Large intestine (tissue), 3 donors: ENCODE results near the gene TGFB1I1. TPM values are rescaled to one million over a fixed set of nuclear protein-coding genes. Genes with fewer than 3 reads are reported as not detected.

Experiments
- DNase-seq, 2 donors: peaks; one replicate each; pipeline versions ENCODE4 v3.0.0 to v3.0.0-alpha.2; 2013
- H3K27ac ChIP-seq: one replicate; pipeline ENCODE4 v1.5.1; 2013; ENCODE audit warnings: low read length
- H3K27me3 ChIP-seq: 2 replicates; pipeline ENCODE4 v1.6.1; 2013; ENCODE audit warnings: low read length; ENCODE audit not compliant: control insufficient read depth, insufficient read depth
- H3K36me3 ChIP-seq: 2 replicates; pipeline ENCODE4 v1.6.1; 2013; ENCODE audit warnings: low read length; ENCODE audit not compliant: control insufficient read depth, insufficient read depth
- H3K4me1 ChIP-seq: one replicate; pipeline ENCODE4 v1.6.1; 2013; ENCODE audit warnings: low read length; ENCODE audit not compliant: control insufficient read depth, insufficient read depth
- H3K4me3 ChIP-seq: one replicate; pipeline ENCODE4 v1.5.1; 2013; ENCODE audit warnings: low read length
- H3K9me3 ChIP-seq: one replicate; pipeline ENCODE4 v1.6.1; 2013; ENCODE audit warnings: mild to moderate bottlenecking, low read depth, low read length, moderate library complexity; ENCODE audit not compliant: control insufficient read depth
- WGBS: methylation state at CpG from one replicate; pipeline ENCODE4 v1.1.5; 2013; ENCODE audit warnings: low lambda C conversion rate; ENCODE audit not compliant: insufficient coverage; 5-methylcytosine and 5-hydroxymethylcytosine counted together
- polyA plus RNA-seq: library from polyadenylated mRNA; unstranded; fragments of 120-200 nt; gene quantifications from one replicate; pipeline ENCODE4 v1.2.1, GENCODE V29; 2013

Gene TGFB1I1
- polyA plus RNA-seq, 1 donor: 38.7 TPM

DNA sequence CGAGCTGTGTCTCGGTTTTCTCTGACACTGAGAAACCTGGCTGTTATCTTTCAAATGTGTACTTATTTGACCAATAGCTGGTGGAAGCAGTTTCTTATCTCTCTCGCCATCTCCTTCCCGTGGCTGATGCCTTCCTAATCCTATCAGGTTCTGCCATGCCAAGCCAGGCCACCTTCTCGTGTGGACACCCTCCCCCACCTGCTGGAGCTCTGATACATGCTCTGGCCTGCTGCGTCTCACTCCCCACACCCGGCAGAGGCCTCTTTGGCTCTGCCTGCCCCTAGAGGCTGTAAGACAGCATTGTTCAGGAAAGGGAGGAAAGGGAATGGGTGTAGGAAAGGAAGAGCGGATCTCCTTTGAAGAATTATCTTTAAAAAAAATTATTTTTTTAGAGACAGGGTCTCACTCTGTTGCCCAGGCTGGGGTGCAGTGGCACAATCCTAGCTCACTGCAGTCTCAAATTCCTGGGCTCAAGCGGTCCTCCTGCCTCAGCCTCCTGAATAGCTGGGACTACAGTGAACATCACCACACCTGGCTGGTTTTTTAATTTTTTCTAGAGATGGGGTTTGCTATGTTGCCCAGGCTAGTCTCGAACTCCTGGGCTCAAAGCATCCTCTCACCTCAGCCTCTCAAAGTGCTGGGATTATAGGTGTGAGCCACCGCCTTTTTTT, 20.1 kb upstream of the TGFB1I1 start:
- Histone ChIP-seq H3K4me1 (peaks cover 5% of the 10 kb centered on the region), H3K9me3 (no peaks in the 10 kb centered on the region), H3K27me3 (no peaks in the 10 kb centered on the region), H3K36me3 (peaks cover 6% of the 10 kb centered on the region), H3K4me3 (no peak overlapping the region), H3K27ac (no peak overlapping the region)
- DNase-seq: peak; percentile 69 to 70
- WGBS: 43% methylated on average over 1 of the region's 11 CpGs

DNA sequence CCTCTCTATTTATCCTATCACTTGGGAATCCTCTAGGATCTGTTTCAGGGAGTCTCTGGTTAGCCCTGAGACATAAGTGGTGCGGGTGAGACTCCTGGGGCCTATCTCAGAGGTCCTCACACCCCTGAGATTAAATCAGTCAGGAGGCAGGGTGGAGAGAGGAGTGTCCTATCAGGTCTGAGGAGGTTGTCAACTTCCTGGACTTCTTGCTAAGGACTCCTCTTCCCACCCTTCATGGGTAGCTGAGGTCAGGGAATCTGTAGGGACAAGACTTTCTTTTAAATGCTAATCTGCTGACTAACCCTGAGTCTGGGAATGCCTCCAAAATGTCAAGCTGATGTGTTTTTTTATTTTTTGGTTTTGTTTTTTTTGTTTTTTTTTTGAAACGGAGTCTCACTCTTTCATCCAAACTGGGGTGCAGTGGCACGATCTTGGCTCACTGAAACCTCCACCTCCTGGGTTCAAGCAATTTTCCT, 19.3 kb upstream of the TGFB1I1 start:
- no peak overlapping the region for H3K27ac ChIP-seq
- no peak overlapping the region for H3K4me3 ChIP-seq
- no peaks in the 10 kb centered on the region for H3K27me3 ChIP-seq
- H3K36me3 ChIP-seq: peaks cover 9% of the 10 kb centered on the region
- H3K9me3 ChIP-seq: no peaks in the 10 kb centered on the region
- no CpG with 5 or more reads among the region's 3 CpGs for WGBS
- DNase-seq: no peak
- peaks cover 13% of the 10 kb centered on the region for H3K4me1 ChIP-seq

DNA sequence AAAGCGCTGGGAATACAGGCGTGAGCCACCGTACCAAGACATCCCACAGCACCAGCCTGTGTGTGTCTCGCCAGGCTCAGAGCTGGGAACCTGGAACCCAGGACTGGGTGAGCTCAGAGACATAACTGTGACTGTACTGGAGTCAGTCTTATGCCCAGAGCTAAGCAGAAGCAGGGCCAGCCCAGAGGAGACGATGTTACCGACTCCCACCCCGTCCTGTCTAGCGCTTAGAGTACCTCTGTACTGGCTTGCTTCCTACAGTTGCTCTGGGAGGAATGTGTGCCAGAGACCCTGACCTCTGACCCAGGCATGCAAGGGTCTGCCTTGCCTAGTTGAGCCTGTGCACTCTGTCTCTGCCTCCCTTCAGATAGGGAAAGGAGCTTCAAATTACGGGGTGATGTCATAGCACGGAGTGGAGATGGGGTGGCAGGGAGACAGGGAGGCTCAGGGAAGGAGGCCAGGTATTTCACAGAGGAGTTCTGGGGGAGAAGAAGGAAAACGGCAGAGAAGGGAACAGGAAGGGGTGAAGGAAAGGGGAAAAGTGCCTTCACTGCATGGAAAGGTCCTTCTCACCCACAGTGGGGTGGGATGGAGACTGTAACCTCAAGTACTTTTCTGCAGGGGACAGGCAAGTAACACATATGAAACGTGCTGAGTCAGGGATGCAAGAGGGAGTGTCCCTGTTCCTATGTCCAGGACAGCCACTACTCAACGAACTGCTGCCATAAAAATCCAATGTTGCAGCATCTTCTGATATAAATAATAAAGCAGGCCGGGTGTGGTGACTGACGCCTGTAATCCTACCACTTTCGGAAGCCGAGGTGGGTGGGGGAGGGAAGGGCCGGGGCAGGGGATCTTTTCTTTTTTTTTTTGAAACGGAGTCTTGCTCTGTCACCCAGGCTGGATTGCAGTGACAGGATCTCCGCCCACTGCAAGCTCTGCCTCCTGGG, 18.4 kb upstream of the TGFB1I1 start:
- 20% methylated on average over 1 of the region's 20 CpGs for WGBS
- H3K27ac ChIP-seq: no peak overlapping the region
- peaks cover 17% of the 10 kb centered on the region for H3K4me1 ChIP-seq
- H3K4me3 ChIP-seq: no peak overlapping the region
- DNase-seq: peak; percentile 44 to 68
- H3K9me3 ChIP-seq: no peaks in the 10 kb centered on the region
- peaks cover 9% of the 10 kb centered on the region for H3K36me3 ChIP-seq
- no peaks in the 10 kb centered on the region for H3K27me3 ChIP-seq

DNA sequence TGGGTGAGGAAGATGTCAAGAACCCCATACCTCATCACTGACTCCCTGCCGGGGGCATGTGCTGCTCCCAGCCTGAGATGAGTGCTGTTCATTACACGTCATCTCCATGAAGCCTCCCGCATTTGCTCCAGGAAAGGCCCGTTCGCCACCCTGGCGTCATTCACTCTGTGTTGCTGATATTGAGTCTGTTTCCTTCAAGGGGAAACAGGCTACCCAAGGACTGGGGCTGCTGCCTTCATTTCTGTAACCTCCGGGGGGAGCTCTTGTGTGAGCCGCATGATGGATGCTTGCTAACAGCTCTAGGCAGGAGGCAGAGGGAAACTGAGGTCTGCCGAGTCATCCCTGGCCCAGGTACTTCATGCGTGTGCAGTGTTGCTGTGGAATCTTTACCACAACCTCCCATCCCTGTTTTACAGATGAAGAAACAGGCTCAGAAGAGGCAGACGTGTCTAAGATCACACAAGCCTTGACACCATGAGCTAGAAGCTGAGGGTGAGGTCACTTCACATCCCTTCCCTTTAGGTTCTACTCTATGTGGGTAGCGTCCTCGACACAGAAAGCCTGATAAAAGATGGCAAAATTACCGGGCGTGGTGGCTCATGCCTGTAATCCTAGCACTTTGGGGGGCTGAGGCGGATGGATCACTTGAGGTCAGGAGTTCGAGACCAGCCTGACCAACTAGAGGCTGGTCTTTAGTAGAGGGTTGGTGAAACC, 16.2 kb upstream of the TGFB1I1 start:
- peaks cover 9% of the 10 kb centered on the region for H3K36me3 ChIP-seq
- H3K4me1 ChIP-seq: peaks cover 22% of the 10 kb centered on the region
- WGBS: no CpG with 5 or more reads among the region's 17 CpGs
- H3K27ac ChIP-seq: no peak overlapping the region
- no peaks in the 10 kb centered on the region for H3K27me3 ChIP-seq
- no peak for DNase-seq
- no peaks in the 10 kb centered on the region for H3K9me3 ChIP-seq
- H3K4me3 ChIP-seq: no peak overlapping the region

DNA sequence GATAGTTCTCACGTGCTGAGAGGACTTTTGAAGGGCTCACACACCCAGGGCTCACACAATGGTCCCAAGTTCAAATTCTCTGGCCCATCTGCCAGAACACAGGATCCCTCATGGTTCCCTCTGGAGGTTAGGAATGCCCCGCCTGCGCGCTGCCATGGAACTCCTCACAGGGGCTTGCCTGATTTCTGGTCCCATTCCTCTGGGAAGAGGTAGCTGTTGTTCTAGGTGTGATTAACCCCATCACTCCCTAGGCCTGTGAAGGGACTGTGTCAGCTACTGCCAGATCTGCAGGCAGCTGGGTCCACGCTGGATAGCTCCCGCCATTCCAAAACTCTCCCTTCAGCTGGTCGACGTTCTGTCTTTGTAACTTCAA, 15.0 kb upstream of the TGFB1I1 start:
- no CpG with 5 or more reads among the region's 8 CpGs for WGBS
- no peak for DNase-seq
- H3K27me3 ChIP-seq: no peaks in the 10 kb centered on the region
- peaks cover 14% of the 10 kb centered on the region for H3K36me3 ChIP-seq
- no peaks in the 10 kb centered on the region for H3K9me3 ChIP-seq
- H3K4me3 ChIP-seq: no peak overlapping the region
- H3K4me1 ChIP-seq: peaks cover 22% of the 10 kb centered on the region
- H3K27ac ChIP-seq: no peak overlapping the region

DNA sequence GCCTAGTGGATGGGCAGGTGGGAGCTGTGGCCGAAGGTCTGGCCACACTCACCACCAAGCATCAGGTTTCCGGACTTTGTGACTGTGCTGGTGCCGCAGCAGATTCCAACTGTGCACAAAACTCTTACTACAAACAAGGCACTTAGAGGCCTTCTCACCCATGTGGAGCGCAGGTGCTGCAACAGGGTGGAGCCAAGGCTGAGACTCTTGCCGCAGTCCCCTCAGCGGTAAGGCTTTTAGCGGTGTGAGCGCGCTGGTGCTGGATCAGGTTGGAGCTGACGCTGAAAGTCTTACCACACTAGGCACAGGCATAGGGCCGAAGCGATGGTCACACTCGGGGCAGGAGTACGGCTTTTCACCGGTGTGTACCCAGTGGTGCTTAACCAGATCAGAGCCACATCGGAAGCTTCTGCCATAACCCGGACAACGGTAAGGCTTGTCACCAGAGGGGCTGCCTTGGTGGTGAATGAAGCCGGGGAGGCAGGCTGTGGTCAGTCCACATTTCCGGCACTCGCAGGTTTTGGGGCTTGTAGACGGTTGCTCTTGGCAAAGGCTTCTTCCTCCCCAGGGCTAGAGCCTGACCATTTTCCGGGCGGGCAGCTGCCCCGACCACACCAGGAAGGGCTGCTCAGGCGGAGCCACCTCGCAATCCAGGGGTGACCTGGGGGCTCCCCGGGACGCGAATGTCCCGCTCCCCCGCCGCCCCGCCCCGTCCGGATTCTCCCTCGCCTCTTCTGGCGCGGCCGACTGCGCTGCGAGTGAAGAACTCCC, 13.7 kb upstream of the TGFB1I1 start:
- no CpG with 5 or more reads among the region's 42 CpGs for WGBS
- peak; percentile 66 to 84 for DNase-seq
- H3K4me1 ChIP-seq: peaks cover 22% of the 10 kb centered on the region
- peaks cover 25% of the 10 kb centered on the region for H3K36me3 ChIP-seq
- H3K9me3 ChIP-seq: no peaks in the 10 kb centered on the region
- H3K4me3 ChIP-seq: peak overlapping the region; percentile 67
- H3K27me3 ChIP-seq: no peaks in the 10 kb centered on the region
- H3K27ac ChIP-seq: peak overlapping the region; percentile 85

DNA sequence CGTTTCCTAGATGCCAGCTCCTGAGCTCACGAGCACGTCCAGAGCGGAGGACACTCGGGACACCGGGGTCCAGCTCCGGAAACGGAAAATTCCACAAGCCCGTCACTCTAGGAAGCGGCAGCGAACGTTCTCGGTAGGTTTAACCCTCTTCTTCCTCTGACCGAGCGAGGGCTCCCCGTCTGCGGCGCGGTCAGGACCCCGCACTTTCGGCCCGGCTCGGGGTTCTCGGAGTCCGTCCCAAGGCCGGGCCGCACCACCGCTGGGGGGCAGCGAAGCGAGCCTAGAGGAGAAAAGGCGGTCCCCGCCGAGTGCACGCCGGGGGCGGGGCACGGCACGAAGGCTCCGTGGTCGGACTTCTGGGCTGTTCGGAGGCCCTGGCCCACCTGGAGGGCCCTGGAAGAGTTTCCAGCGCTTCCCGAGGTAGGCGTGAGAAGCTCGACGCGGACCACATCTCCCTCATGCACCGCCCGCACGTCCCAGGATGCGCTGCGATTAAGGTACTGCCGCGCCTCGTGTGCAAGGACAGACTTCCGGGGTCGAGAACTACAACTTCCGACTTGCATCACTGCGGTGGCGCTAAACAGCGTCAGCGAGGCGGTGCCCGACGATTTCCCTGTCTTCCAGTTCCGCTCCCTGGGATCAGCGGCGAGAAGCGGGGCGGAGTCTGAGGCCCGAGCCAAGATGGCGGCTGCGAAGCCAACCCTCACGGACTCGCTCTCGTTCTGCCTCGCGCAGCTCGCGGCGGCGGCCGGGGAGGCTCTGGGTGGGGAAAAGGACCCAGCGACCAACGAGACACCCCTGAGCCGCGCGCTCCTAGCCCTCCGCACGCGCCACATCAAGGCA, 12.9 kb upstream of the TGFB1I1 start, which contains the start of gene ARMC5:
ARMC5 (plus strand) TSS at position 658 of the 843 bp plus-strand sequence; CDS start at position 682, 24 bp downstream.
- H3K4me1 ChIP-seq: peaks cover 22% of the 10 kb centered on the region
- no CpG with 5 or more reads among the region's 91 CpGs for WGBS
- H3K36me3 ChIP-seq: peaks cover 33% of the 10 kb centered on the region
- H3K4me3 ChIP-seq: peak within 1 kb of the TSS; percentile 67
- peak within 1 kb of the TSS; percentile 95 for H3K27ac ChIP-seq
- no peaks in the 10 kb centered on the region for H3K27me3 ChIP-seq
- DNase-seq: peak; percentile 98 to 99
- H3K9me3 ChIP-seq: no peaks in the 10 kb centered on the region

DNA sequence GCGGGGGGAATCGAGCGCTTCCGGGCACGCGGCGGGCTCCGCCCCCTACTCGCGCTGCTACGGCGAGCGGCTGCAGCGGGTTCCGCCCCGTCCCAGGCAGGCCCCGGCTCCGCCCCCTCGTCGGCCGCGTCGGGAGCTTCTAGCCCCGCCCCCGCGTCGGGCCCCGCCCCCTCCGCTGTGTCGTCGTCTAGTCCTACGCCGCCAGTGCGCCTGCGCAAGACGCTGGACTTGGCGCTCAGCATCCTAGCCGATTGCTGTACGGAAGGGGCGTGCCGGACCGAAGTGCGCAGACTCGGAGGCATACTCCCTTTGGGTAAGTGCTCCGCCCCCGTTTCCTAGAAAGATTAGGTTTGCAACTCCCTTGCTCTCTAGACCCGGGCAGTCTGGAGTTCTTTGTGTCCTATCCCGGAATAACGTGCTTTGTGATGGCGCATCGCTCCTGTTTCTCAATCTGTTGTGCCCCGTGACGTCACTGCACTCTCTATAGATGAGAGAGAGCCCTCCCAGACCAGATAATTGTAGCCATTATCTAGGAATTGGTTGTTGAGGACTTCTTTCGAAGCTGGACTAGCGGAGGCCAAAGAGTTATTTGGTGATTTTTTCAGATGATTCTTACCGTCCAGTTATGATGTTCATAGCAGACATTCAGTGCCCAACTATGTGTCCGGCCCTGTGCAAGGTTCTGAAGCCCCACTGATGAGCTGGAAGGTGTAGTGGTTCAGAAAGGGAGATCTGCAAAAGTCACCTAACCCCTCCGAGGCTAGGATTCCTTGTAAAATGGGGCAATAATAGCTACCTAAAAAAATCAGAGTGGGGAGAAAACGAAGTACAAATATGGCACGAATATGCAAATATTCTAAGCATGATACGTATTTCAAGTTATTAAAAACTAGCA, 12.0 kb upstream of the TGFB1I1 start:
- 20% methylated on average over 1 of the region's 61 CpGs for WGBS
- peak; percentile 99 to 100 for DNase-seq
- Histone ChIP-seq H3K36me3 (peaks cover 39% of the 10 kb centered on the region), H3K27ac (peak overlapping the region; percentile 95), H3K27me3 (no peaks in the 10 kb centered on the region), H3K4me1 (peaks cover 22% of the 10 kb centered on the region), H3K9me3 (no peaks in the 10 kb centered on the region), H3K4me3 (peak overlapping the region; percentile 67)
